Measurements from ENCODE around the gene PROK2.

DNA sequence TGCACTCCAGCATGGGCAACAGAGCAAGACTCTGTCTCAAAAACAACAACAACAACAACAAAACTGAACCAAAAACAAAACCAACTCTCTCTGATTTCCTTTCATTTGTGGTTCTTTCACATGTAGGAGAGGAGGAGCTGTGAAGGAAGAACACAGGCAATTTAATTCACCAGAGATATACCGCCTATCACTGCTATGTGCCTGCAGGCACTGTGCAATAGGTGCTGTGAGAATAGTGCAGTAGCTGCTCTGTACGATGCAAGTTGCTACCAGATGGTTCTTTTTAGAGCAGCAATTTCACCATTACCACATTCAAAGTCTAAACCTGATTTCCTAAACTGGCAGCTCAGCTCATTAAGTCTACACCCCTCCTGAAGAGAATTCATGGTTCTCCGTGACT, 11.3 kb upstream of the PROK2 start:
- TF ChIP-seq EZH2phosphoT487 (IDR thresholded peaks at IDR 0.05; ENCODE audit: low read depth) = no peak
- TF ChIP-seq, protein P1, sequence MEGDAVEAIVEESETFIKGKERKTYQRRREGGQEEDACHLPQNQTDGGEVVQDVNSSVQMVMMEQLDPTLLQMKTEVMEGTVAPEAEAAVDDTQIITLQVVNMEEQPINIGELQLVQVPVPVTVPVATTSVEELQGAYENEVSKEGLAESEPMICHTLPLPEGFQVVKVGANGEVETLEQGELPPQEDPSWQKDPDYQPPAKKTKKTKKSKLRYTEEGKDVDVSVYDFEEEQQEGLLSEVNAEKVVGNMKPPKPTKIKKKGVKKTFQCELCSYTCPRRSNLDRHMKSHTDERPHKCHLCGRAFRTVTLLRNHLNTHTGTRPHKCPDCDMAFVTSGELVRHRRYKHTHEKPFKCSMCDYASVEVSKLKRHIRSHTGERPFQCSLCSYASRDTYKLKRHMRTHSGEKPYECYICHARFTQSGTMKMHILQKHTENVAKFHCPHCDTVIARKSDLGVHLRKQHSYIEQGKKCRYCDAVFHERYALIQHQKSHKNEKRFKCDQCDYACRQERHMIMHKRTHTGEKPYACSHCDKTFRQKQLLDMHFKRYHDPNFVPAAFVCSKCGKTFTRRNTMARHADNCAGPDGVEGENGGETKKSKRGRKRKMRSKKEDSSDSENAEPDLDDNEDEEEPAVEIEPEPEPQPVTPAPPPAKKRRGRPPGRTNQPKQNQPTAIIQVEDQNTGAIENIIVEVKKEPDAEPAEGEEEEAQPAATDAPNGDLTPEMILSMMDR (IDR thresholded peaks at IDR 0.05; ENCODE audit: low read depth, low read length) = no peak

Measured in OCI-LY3 (cell line).